GM19463 (cell line): ENCODE data around the gene CGNL1.

Experiments used
- ATAC-seq: cut with Tn5 transposase; IDR thresholded peaks from one replicate; pipeline ENCODE4 v1.9.1; 2021; ENCODE audit warnings: mild to moderate bottlenecking, moderate library complexity; ENCODE audit not compliant: unreplicated experiment

Gene CGNL1

GRCh38 chr15:57353317-57353804 is 22.9 kb upstream of the CGNL1 start:
- no peak for ATAC-seq

- ATAC-seq, result no peak
Measured at GRCh38 chr15:57354436-57355123, 21.7 kb upstream of the CGNL1 start.

- no peak for ATAC-seq
Measured at GRCh38 chr15:57355259-57355658, 21.0 kb upstream of the CGNL1 start.

GRCh38 chr15:57356178-57356577 is 20.1 kb upstream of the CGNL1 start:
- no peak for ATAC-seq

- ATAC-seq, result no peak
Measured at GRCh38 chr15:57356636-57357035, 19.7 kb upstream of the CGNL1 start.

GRCh38 chr15:57357799-57358198 is 18.5 kb upstream of the CGNL1 start:
- ATAC-seq, result no peak

- no peak for ATAC-seq
Measured at GRCh38 chr15:57358571-57358970, 17.7 kb upstream of the CGNL1 start.

- ATAC-seq, result no peak
Measured at GRCh38 chr15:57363661-57364060, 12.6 kb upstream of the CGNL1 start.

GRCh38 chr15:57364282-57365007 is 11.9 kb upstream of the CGNL1 start:
- ATAC-seq, result no peak

- no peak for ATAC-seq
Measured at GRCh38 chr15:57367556-57367955, 8.7 kb upstream of the CGNL1 start.

- no peak for ATAC-seq
Measured at GRCh38 chr15:57370929-57371328, 5.4 kb upstream of the CGNL1 start.

GRCh38 chr15:57373251-57373881 is 2.9 kb upstream of the CGNL1 start:
- ATAC-seq, result no peak

GRCh38 chr15:57373882-57374276 is 2.4 kb upstream of the CGNL1 start:
- ATAC-seq, result no peak

- ATAC-seq, result no peak
Measured at GRCh38 chr15:57376696-57377477, 582 bp downstream of the CGNL1 start.

GRCh38 chr15:57377478-57377847 is 1.2 kb downstream of the CGNL1 start:
- ATAC-seq, result no peak

- ATAC-seq, result no peak
Measured at GRCh38 chr15:57379487-57379886, 3.2 kb downstream of the CGNL1 start.

GRCh38 chr15:57380854-57381253 is 4.5 kb downstream of the CGNL1 start:
- no peak for ATAC-seq

GRCh38 chr15:57382215-57382614 is 5.9 kb downstream of the CGNL1 start:
- no peak for ATAC-seq

- ATAC-seq, result no peak
Measured at GRCh38 chr15:57382969-57383368, 6.7 kb downstream of the CGNL1 start.

- no peak for ATAC-seq
Measured at GRCh38 chr15:57384024-57384423, 7.7 kb downstream of the CGNL1 start.

- no peak for ATAC-seq
Measured at GRCh38 chr15:57384816-57385215, 8.5 kb downstream of the CGNL1 start.
